DLD1 (cell line): ENCODE measurements around the gene PLA2G6.

Experiments used
- in situ Hi-C: cut with HindIII; loops from 2 replicates; pipeline ENCODE4 v1.10.0; 2017; ENCODE audit warnings: low sequenced_read_pairs

The PLA2G6 gene

DNA sequence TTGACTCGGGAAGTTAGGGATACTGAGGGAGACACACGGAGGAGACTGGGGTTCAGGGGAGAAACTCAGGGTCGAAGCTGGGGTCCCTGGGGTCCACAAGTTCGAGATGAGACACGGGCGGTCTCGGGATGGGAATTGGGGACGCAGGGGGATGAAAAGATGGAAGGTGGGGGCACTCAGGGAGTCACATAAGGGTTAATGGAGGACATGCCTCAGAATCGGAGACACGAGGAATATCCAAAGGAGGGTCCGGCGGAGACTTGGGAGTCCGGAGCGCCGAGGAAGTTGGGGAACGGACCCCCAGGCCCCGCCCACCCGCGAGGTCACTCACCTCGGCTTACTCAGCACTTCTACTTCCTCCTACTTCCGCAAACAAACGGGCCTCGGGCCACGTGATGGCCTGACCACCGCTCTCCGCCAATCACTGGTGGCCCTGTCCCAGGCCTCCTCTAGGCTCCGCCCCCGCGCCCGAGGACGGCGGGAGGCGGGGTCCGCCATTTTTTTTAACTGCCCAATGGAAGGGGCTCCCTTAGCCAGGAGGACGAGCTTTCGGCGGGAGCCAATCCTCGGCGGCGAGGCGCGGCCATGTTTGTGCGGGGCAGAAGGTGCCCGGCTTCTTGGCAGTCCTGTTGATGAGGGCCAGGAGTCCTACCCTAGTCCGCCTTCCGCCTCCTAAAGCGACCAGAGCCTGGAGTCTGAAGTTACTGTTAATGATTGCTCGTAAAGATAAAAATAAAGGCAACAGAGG lies at the start of gene PLA2G6:
PLA2G6 (minus strand) TSS at position 378 of the 748 bp plus-strand sequence. CDS start 12,404 bp downstream, outside the sequence.
- in situ Hi-C loops, result no loop called here

- in situ Hi-C loops, result no loop called here
Measured at GRCh38 chr22:38230916-38231315, 49.3 kb upstream of the PLA2G6 start.

DNA sequence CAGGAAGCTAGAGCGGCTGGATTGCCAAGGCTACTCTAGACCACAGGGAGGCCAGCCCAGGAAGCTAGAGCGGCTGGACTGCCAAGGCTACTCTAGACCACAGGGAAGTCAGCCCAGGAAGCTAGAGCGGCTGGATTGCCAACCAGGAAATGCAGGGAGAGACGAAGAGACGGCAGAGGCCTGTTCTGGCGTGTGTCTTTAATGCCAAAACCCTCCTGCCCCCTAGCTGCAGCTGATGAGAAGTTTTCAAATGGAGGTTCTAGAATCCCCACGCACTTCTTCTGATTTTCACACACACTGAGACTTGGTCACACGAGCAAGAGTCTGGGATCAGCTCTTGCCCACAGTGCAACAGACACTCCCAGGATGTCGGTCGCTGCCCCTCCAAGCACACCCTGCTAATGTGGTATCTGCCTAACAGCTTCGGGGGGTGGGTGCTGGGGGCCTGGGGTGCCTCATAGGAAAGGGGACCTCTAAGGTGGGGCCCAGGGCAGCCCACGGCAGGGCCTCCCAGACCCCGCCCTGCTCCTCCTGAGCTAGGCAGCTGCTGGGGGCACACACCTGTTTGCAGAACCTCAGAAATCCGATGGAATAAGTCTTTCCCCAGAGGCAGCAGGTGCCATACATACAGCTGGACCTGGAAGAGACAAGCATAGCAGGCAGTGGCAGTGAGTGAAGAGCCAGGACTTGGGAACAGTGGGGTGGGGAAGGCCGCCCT lies 48.6 kb upstream of the PLA2G6 start:
- in situ Hi-C loops, result no loop called here

DNA sequence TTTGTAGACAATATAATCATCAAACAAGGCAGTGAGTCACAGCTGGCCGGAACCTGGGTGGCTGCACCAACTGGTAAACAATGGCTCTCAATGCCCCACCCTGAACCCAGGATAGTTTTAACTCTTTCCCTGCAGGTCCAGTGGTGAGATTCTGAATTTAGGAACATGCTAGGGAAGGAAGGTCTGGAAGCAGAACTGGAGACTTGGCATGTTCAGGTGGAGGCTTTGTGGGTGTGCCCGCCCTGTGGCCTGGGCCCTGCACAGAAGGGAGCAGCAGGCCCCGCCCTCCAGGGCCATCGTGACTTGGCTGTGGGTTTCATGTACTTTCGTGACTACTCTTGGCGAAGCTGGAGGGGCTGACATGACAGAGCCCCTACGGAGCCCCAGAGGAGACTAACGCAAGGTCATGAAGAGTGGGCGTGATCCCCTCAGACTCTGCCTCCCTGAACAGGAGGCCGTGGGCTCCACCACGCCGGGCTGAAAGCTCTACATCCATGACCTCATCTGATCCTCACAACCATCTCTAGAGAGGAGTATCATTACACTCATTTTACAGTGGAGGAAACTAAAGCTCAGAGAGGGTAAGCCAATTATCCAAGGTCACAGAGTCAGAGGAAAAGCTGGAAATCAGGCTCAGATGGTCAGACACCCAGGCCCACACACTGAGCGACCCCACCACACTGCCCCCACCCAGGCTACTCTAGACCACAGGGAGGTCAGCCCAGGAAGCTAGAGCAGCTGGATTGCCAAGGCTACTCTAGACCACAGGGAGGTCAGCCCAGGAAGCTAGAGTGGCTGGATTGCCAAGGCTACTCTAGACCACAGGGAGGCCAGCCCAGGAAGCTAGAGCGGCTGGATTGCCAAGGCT lies 47.5 kb upstream of the PLA2G6 start:
- in situ Hi-C loops, result no loop called here

- in situ Hi-C loops, result no loop called here
Measured at GRCh38 chr22:38228326-38228872, 46.8 kb upstream of the PLA2G6 start.

DNA sequence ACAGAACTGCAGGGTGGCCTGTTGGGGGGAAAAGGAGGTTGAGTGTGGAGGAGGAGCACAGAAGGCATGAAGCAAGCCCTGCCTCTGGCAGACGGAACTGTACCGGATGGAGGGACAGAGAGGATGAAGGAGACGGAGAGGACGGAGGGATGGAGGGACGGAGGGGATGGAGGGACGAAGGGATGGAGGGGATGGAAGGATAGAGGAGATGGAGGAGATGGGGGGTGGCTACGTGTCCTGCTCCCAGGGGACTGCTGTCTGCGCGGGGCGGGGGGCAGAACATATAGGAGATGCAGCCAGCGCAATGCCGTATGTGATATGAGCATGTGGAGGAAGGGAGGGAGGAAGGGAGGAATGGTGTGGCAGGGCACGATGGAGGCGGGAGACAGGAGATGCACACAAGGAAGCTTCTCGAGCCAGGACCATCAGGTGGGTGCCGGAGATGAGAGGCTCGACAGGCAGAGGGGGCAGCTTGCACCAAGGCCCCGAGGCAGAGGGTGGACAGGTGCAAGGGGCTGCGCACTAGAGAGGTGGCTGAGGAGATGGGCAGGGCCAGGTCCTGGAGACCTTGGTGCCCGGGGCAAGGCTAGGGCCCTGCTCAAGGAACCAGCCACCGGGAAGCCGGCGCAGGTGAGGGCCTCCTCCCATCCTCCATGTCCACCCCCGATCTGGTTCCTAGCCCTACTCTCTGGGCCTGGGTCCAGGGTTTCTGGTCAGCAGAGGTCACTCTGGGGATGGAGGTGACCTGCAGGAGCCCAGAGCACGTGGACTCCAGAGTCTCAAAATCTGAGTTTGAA lies 45.4 kb upstream of the PLA2G6 start:
- in situ Hi-C loops, result no loop called here

GRCh38 chr22:38223289-38223960 lies 41.8 kb upstream of the PLA2G6 start:
- in situ Hi-C loops, result no loop called here

DNA sequence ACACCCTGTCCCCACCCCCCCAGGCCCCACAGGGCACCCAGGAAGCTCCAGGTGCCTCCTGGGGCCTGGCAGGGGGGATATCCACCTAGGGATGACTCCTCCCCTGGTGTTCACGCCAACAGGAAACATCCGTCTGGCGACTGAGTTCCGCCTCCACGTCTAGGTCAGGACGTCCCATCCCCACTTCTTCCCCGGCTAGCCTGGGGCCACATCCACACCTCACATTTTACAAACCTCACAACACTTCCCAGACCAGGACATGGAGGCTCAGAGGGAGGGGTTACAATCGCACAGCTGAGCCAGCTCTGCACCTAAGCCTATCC lies 41.1 kb upstream of the PLA2G6 start:
- in situ Hi-C loops, result no loop called here

DNA sequence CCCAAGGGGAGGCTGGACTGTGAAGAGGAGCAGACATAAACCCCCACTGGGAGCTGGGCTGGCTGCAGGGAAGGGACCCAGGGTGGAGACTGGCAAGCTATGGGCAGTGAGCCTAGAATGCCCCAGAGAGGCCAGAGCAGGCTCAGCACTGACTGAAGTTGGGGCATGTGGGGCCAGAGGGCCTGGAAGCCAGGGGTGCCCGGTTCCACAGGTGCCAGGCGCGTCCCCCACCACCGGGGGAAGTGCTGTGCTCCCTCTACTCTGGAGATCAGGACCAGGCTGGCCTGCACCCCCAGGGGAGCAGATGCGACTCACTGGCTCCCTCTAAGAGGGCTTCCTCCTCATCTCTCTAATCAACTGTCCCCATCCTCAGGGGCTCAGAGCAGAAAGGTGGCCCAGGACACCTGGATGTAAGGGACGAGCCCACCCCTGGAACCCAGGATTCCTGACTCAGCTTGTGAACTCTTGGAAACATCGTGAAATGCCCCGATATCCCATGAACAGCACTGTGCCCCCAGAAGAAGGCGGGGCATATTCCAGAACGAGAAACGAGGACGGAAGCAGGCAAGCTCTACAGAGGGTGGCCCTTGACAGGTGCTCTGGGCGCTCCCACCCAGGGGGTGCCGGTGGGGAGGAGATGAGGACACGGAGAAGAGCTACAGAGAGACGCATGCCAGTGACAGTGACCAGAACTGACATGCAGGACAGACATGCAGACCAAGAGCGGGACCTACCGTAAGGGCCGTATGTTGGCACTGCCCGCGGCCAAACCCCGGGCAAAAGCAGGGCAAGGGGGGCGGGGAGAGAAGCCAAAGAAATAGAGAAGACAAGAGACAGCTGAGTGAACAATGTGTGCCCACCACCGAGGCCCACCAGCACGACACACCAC lies 40.5 kb upstream of the PLA2G6 start:
- in situ Hi-C loops, result no loop called here

- in situ Hi-C loops, result no loop called here
Measured at GRCh38 chr22:38221407-38221806, 39.8 kb upstream of the PLA2G6 start.

GRCh38 chr22:38220653-38221386 lies 39.2 kb upstream of the PLA2G6 start:
- in situ Hi-C loops, result no loop called here

DNA sequence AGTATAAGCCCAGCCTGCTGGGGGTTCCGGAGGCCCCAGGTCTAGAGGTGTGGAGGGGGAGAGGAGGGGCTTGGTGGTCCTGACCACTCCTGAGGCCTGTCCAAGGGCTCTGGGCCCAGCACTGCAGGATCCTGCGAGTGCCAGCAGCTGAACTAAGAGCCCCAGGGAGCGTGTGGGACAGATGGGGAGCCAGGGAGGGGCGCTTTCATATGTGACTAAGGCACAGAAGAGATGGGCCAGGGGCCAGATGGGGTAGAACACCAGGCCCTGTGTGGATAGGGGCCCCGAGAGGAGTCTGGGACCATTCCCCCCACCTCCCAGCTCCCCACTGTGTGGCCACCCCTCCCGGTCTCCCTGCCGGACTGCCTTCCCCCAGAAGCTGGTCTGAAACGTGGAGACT lies 38.5 kb upstream of the PLA2G6 start:
- in situ Hi-C loops, result no loop called here

GRCh38 chr22:38219632-38220031 lies 38.0 kb upstream of the PLA2G6 start:
- in situ Hi-C loops, result no loop called here

DNA sequence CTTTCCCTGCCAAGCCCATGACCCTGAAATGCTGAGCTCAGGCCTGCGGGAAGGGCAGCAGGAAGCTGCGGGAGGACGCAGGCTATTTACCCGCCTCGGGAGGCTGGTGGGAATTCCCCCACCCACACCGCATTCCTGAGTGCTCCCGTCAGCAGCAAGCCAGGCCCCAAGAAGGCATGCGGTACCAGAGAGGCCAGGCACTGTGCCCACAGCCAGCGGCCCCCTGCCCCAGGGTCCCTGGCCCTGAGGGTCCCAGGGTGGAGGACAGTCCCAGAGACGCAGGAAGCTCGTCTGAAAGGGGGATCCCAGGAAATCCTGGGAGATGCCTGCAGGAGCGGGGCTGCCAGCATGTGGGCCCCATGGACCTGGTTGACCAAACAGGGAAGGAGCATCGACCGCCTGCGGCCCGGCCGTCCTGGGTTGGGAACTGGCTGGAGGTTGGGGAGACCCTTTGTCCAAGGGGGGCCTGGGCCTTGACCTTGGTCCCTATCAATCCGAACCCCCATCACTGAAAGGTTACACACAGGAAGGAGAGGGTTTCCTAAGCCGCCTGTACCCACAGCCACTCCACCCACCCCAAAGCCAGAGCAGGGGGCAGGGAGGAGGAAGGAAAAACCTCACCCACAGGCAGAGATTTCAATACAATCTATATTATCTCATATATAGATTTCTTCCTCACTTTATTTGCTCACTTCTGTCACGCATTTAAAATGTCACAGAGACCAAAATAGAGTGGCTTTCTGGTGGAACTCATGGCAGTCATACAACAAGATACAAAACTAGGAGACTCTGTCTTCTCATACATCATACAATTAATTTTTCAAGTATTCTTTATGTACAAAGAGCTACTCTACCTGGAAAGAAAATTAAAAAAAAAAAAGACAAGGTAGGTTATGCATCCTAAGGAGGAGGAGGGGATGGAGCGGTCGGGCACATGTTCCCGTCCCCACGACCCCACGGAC lies 37.3 kb upstream of the PLA2G6 start:
- in situ Hi-C loops, result no loop called here

DNA sequence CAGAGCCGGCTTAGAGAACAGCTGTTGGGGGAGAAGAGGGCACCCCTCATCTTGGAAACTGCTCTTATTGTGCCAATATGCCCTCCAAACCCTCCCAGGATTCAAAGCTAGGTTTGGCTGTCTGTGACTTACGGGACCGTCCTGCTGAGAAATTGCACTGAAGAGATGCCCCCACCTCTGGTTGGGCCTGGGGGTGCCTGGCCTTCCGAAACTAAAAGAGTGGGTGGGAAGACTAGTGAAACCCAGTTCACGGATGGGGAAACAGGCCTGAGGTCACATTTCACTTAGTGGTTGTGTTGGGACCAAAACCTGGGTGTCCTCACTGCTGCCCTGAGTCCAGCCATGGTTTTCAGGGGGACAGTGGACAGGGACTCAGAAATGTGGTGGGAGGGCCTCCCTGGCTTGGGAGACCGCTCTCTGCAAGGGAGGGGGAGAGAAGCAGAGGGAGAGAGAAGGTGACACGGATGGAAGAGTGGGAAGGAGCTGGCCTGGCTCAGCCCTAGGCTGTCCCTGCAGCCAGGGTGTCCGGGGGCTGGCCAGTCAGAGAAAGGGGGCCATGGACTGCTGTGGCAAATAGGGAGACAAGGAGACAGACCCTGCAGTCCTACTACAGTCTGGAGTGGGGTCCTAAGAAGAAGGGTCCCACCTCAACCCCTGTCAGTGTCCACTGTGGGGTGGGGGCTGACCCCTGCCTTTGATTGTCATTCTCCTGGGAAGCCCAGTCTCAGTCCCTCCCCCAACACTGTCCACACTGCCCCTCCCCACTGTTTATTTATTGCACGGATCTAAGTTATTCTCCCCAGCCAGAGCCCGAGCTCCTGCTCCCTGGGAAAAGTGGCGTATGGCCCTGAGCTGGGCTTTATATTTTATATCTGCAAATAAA lies 33.8 kb upstream of the PLA2G6 start:
- in situ Hi-C loops, result no loop called here
